Gastroesophageal sphincter (tissue), 4 donors: ENCODE measurements around the gene ADAM20. TPM values are rescaled to one million over a fixed set of nuclear protein-coding genes. Genes with fewer than 3 reads are reported as not detected.

Experiments
- ATAC-seq: fragments of 150-250 bp; one replicate; pipeline ENCODE4 v1.9.1; 2016; ENCODE audit warnings: mild to moderate bottlenecking, moderate library complexity
- H3K27ac ChIP-seq, 4 donors: fragments of 200-600 bp; sonication (generic) in 3 of 4; 1 replicate in 3 of 4; 2 replicates in 1 of 4; pipeline ENCODE4 v1.5.1; 2016 to 2019
- H3K27me3 ChIP-seq: fragments of 200-600 bp; sonication (generic); one replicate; pipeline ENCODE4 v1.5.1; 2019
- H3K36me3 ChIP-seq, 2 donors: fragments of 200-600 bp; sonication (generic); one replicate each; pipeline ENCODE4 v1.5.1; 2019; ENCODE audit warnings: control low read depth in 1 of 2
- H3K4me1 ChIP-seq, 3 donors: fragments of 200-600 bp; sonication (generic); 1 replicate in 2 of 3; 2 replicates in 1 of 3; pipeline ENCODE4 v1.5.1; 2016 to 2019; ENCODE audit warnings: control low read depth in 2 of 3
- H3K4me3 ChIP-seq, 2 donors: fragments of 200-600 bp; sonication (generic); one replicate each; pipeline ENCODE4 v1.5.1; 2019; ENCODE audit warnings: mild to moderate bottlenecking in 1 of 2, moderate library complexity in 1 of 2
- H3K9me3 ChIP-seq, 3 donors: fragments of 200-600 bp; sonication (generic); one replicate each; pipeline ENCODE4 v1.5.1; 2017 to 2019; ENCODE audit warnings: control low read depth in 2 of 3
- EP300 ChIP-seq: sonication (generic); formaldehyde crosslinking; IDR thresholded peaks from one replicate; pipeline ENCODE4 v1.6.1; 2017; ENCODE audit warnings: antibody characterized with exemption, mild to moderate bottlenecking
- POLR2A ChIP-seq, 2 donors: fragments of 450-650 bp; IDR thresholded peaks; one replicate each; pipeline ENCODE4 v1.6.1; 2017; ENCODE audit warnings: antibody characterized with exemption in 2 of 2, mild to moderate bottlenecking in 2 of 2, moderate library complexity in 1 of 2
- POLR2AphosphoS5 ChIP-seq: sonication (generic); formaldehyde crosslinking; IDR thresholded peaks from one replicate; pipeline ENCODE4 v1.6.1; 2017; ENCODE audit warnings: antibody characterized with exemption
- WGBS, 2 donors: methylation state at CpG; one replicate each; pipeline ENCODE4 v1.1.5; 2018; ENCODE audit warnings: low coverage in 1 of 2; 5-methylcytosine and 5-hydroxymethylcytosine counted together
- small RNA-seq, 4 donors: library from RNA; depleted of rRNA; stranded (forward); fragments of <200 nt; gene quantifications; one replicate each; pipeline ENCODE3, GENCODE V24; 2016
- total RNA-seq, 4 donors: library from RNA; depleted of rRNA; stranded (reverse); fragments of >200 nt; gene quantifications; one replicate each; pipeline ENCODE4 v1.1.0, GENCODE V29; 2016
- TF ChIP-seq, protein P1 (sequence below), 4 experiments: fragments of 200-600 bp in 2 of 4; fragments of 450-650 bp in 2 of 4; sonication (generic) in 1 of 4; IDR thresholded peaks; one replicate each; pipeline ENCODE4 v1.5.1; 2017 to 2019; ENCODE audit warnings: antibody characterized with exemption in 4 of 4, mild to moderate bottlenecking in 2 of 4, moderate library complexity in 2 of 4

ADAM20 gene
- total RNA-seq, 4 donors from 2014 or later, result 0.73 to 5.8 (median 1.6) TPM; not detected in 1

- no peaks in the 10 kb centered on the region for H3K4me1 ChIP-seq
- ATAC-seq, result no peak
- no peak overlapping the region for H3K27ac ChIP-seq
- no peaks in the 10 kb centered on the region for H3K9me3 ChIP-seq
- no peaks in the 10 kb centered on the region for H3K27me3 ChIP-seq
- WGBS, 2 donors, result 84 to 89% methylated on average over 2 of the region's 2 CpGs
- peaks cover 0 to 22% of the 10 kb centered on the region in 2 donors for H3K36me3 ChIP-seq
- TF ChIP-seq, protein P1, sequence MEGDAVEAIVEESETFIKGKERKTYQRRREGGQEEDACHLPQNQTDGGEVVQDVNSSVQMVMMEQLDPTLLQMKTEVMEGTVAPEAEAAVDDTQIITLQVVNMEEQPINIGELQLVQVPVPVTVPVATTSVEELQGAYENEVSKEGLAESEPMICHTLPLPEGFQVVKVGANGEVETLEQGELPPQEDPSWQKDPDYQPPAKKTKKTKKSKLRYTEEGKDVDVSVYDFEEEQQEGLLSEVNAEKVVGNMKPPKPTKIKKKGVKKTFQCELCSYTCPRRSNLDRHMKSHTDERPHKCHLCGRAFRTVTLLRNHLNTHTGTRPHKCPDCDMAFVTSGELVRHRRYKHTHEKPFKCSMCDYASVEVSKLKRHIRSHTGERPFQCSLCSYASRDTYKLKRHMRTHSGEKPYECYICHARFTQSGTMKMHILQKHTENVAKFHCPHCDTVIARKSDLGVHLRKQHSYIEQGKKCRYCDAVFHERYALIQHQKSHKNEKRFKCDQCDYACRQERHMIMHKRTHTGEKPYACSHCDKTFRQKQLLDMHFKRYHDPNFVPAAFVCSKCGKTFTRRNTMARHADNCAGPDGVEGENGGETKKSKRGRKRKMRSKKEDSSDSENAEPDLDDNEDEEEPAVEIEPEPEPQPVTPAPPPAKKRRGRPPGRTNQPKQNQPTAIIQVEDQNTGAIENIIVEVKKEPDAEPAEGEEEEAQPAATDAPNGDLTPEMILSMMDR (IDR thresholded peaks at IDR 0.05), result no peak
- no peak for TF ChIP-seq POLR2AphosphoS5
- no peak for TF ChIP-seq EP300
- TF ChIP-seq POLR2A (IDR thresholded peaks at IDR 0.05), result no peak
- no peak overlapping the region for H3K4me3 ChIP-seq
Measured at GRCh38 chr14:70473825-70474224, 61.0 kb downstream of the ADAM20 start.

Small RNAs within 50 kb of the gene (small RNA-seq; reads per million reads assigned to genes)
- gene RNU6-659P, result 0 reads per million in 4 donors

Other genes starting within 250 kb of the ADAM20 start
- gene COX16, start 175.3 kb downstream of the ADAM20 start, total RNA-seq, result 10 to 100 TPM in 3 of 4 donors, 1 to 10 TPM in 1; 9.7 to 19.4 (median 15.6) TPM
- 10 to 100 TPM; 26.9 to 49.7 (median 46.1) TPM for gene SYNJ2BP, start 117.9 kb downstream of the ADAM20 start, total RNA-seq
- gene ADAM21, start 82.8 kb downstream of the ADAM20 start, total RNA-seq, result under 1 TPM in 2 of 4 donors, not detected in 2; 0.12 to 0.13 TPM
- 10 to 100 TPM; 18.2 to 47.9 (median 32.2) TPM for gene MED6, start 65.7 kb upstream of the ADAM20 start, total RNA-seq
- 1 to 10 TPM in 2 of 4 donors, under 1 TPM in 2; 0.40 to 7.3 (median 1.6) TPM for gene TTC9, start 106.9 kb upstream of the ADAM20 start, total RNA-seq